GM10266 (cell line): Measurements from ENCODE around the gene AQP2.

Experiments
- DNase-seq: peaks from one replicate; pipeline ENCODE4 v3.0.0; 2012; ENCODE audit errors: extremely low spot score
- TF ChIP-seq, protein P1 (sequence below): IDR thresholded peaks from 2 replicates; pipeline ENCODE4 v1.5.1; 2012; ENCODE audit warnings: mild to moderate bottlenecking, low read depth; ENCODE audit not compliant: control insufficient read depth, insufficient read depth; ENCODE audit errors: missing control alignments

Gene AQP2

DNA sequence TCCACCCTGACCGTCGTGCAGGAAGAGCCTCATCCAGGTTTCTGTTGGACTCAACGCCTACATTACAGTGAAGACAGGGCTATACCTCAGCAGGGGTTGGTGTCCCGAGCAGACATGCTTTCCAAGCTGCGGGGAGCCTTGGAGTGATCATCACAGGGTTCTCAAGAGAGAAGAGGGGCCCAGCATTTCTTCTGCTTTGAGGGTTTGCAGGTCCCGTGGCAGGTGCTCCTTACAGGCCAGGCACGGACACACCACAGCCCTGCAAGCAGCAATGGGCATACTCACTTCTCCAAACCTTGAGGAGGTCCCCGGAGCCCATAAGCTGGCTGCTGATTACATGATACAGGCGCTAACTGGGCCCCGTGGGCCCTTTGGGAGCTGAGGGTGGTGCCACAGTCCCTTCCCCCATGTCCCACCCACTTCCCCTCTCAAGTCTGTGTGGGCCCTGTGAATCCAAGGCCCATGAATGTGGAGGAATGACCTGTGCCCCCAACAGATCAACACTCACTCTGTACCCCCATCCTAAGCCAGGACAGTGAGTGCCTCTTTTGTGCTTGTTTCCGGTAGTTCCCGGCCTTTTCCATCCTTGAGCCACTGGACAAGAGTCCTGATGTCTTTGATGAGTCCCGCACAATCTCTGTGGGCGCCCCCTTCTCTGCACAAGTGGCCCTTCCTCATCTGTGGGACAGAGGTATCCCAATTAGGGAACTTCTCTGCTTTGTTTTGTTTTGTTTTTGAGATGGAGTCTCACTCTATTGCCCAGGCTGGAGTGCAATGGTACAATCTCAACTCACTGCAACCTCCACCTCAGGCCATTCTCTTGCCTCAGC is 1.1 kb downstream of the AQP2 start:
- TF ChIP-seq, protein P1, sequence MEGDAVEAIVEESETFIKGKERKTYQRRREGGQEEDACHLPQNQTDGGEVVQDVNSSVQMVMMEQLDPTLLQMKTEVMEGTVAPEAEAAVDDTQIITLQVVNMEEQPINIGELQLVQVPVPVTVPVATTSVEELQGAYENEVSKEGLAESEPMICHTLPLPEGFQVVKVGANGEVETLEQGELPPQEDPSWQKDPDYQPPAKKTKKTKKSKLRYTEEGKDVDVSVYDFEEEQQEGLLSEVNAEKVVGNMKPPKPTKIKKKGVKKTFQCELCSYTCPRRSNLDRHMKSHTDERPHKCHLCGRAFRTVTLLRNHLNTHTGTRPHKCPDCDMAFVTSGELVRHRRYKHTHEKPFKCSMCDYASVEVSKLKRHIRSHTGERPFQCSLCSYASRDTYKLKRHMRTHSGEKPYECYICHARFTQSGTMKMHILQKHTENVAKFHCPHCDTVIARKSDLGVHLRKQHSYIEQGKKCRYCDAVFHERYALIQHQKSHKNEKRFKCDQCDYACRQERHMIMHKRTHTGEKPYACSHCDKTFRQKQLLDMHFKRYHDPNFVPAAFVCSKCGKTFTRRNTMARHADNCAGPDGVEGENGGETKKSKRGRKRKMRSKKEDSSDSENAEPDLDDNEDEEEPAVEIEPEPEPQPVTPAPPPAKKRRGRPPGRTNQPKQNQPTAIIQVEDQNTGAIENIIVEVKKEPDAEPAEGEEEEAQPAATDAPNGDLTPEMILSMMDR = no peak

DNA sequence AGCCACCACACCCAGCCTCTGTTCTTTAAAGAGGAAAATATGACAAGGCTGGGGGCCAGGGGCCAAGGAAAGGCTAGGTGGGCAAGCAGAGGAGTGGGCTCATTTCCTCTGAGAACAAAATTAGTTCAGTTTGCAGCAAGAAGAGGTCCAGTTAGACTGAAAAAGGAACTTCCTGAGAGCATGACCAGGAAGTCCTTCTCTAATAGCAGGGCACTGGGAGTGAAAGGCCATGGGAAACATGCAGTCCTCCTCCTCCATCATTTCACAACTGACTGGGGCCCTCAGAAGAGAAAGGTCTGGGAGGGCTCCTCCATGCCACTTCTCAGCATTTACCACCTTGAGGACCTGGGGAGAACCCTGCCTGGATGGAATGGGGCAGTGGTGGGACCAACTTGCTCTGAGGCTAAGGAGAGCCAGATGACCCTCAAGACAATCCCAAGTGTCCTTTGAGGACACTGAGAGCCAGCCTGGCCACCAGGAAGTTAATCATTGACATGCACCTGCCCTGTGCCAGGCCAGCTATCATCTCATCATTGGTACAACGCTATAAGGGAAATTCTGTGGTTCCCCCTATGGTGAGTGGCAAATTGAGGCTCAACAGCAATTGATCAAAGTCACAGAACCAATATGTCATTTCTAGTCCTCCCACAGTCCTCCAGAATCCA is 2.0 kb downstream of the AQP2 start:
- TF ChIP-seq, protein P1 = no peak
- DNase-seq = no peak

More for the DNA sequence above, 1.1 kb downstream of the AQP2 start:
- DNase-seq = no peak

DNA sequence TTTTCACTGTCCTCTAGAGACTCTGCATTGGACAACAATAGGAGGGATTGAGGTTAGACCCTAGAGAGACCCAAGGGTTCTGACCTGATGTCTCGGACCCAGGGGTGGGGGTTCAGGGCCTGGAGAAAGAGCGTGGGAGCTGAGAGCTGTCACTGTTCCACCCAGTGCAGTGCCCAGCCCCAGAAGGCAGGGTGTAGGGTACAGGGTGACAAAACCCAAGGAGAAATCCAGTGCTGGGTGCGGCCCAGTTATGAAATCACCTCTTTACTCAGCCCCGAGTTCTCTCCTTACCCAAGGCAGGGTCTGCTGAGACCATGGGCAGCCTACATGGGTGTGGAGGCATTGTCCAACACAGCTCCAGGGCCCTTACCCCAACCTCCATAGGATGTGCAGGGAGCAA is 2.6 kb downstream of the AQP2 start:
- no peak for DNase-seq
- TF ChIP-seq, protein P1 = no peak

DNA sequence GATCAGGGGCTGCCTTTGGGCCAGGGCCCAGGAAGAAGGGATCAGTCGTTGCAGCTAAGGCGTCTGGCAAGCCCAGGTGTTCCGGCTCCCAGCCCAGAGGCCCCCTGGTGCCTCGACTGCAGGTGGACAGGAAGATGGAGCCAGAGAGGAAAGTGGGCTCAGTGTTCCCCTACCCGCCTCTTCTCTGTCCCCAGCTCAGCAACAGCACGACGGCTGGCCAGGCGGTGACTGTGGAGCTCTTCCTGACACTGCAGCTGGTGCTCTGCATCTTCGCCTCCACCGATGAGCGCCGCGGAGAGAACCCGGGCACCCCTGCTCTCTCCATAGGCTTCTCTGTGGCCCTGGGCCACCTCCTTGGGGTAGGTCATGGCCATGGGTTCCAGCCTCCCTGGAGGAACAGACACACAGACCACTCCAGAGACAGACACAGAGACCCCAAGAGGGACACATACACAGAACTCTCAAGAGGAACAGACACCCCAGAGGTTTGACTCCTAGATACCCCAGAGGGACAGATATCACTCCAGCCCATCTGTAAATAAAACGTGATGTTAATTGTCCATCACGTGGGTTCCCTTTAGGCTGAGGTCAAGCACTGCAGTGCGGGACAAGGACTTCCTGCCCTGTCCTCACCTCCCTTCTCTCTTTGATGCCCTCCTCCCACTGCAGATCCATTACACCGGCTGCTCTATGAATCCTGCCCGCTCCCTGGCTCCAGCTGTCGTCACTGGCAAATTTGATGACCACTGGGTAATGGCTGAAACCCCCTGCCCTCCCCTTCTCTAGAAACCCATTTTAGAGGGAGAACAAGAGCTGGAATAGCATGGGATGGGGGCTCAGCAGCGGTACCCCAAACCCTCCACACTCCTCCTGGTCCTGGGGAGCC is 3.7 kb downstream of the AQP2 start:
- DNase-seq = no peak
- TF ChIP-seq, protein P1 = no peak

DNA sequence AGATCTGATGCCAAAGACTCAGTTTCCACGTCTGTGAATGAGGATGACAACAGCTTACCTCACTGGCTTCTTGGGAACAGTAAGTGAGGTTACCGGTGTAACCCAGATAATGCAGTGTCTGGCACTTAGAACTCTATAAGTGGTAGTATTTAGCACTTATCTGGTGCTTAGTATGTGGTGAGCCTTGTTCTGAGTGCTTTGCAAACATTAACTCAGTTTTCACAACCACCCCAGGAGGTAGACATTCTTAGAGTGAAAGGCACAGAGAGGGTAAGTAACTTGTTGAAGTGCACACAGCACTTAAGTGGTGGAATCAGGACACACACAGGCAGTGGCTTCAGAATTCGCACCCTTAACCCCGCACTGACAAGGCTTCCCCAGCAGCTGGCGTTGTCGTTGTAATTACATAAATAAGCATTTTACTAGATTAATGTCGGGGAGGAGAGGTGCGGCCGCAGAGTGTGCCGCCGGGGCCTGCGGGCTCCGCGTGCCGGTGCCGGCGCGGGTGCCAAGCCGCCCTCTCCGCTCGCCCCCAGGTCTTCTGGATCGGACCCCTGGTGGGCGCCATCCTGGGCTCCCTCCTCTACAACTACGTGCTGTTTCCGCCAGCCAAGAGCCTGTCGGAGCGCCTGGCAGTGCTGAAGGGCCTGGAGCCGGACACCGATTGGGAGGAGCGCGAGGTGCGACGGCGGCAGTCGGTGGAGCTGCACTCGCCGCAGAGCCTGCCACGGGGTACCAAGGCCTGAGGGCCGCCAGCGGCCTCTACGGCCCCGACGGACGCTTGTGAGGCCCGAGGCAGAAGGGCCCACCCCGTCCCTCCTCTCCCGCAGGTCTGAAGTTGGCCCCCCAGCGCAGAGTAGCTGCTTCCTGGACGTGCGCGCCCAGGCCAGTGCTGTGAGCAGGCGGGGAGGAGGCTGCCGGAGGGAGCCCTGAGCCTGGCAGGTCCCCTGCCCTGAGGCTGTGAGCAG is 4.6 kb downstream of the AQP2 start:
- TF ChIP-seq, protein P1 = no peak
- DNase-seq = no peak

DNA sequence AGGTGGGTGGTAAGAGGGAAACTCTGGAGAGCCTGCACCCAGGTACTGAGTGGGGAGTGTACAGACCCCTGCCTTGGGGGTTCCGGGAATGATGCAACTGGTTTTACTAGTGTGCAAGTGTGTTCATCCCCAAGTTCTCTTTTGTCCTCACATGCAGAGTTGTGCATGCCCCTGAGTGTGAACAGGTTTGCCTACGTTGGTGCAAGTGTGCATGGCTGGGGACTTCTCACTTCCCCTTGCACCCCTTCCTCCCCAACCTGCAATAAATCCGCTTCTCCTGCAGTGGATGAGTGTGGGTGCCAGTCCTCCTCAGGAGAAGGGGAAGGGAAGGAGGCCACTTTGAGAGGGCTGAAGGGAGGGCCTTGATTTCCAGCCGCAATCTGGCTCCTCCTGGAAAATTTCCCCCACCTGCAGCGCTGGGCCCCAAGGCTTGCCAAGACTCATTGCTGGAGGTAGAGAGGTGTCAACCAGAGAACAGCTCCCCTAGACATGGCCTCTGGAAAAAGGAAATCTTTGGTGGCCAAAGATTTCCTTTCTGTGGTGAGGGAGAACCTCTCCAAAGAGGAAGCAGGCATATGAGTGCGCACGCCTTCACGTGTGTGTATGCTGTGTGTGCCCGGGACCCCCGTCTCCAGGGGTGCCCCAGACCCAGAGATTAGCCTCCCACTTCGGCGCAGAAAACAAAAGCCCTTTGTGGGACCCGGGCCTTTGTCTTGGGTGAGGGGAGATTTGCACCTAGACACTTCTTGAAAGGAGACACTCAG is 5.5 kb downstream of the AQP2 start:
- TF ChIP-seq, protein P1 = no peak
- DNase-seq = no peak
